HG03097 (cell line): ENCODE data around the gene TEX9.
"Not testable (repeated sequence)": the region's sequence is repeated elsewhere in the genome, so short reads cannot be mapped to it uniquely, and the experiment has no call there.

Experiments
- ATAC-seq: cut with Tn5 transposase; IDR thresholded peaks from one replicate; pipeline ENCODE4 v1.9.1; 2021; ENCODE audit not compliant: unreplicated experiment, low FRiP score

TEX9 gene

GRCh38 chr15:56365075-56365711, at the start of gene TEX9:
TEX9 (plus strand) TSS chr15:56365426; CDS start chr15:56365451, 25 bp downstream.
- ATAC-seq = peak; percentile 95

DNA sequence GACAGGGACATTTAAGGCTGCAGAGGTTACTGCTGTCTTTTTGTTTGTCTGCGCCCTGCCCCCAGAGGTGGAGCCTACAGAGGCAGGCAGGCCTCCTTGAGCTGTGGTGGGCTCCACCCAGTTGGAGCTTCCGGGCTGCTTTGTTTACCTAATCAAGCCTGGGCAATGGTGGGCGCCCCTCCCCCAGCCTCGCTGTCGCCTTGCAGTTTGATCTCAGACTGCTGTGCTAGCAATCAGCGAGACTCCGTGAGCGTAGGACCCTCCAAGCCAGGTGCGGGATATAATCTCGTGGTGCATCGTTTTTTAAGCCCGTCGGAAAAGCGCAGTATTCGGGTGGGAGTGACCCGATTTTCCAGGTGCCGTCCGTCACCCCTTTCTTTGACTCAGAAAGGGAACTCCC, 48.7 kb upstream of the TEX9 start:
- not testable (repeated sequence) for ATAC-seq

DNA sequence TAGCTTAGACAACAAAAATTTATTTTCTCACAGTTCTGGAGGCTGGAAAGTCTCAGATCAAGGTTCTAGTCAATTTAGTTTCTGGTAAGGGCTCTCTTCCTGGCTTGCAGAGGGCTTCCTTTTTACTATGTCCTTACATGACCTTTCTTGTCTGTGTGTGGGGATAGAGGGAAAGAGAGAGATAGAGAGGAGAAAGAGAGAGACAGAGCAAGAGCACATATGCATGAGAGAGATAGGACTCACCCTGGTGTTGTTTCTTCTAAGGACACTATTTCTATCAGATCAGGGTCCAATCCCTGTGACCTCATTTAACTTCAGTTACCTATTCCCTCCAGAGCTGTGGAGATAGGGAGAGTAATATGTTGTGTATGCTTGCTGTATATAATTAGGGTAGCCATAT, 44.9 kb upstream of the TEX9 start:
- no peak for ATAC-seq

GRCh38 chr15:56320861-56321260, 44.4 kb upstream of the TEX9 start:
- no peak for ATAC-seq

DNA sequence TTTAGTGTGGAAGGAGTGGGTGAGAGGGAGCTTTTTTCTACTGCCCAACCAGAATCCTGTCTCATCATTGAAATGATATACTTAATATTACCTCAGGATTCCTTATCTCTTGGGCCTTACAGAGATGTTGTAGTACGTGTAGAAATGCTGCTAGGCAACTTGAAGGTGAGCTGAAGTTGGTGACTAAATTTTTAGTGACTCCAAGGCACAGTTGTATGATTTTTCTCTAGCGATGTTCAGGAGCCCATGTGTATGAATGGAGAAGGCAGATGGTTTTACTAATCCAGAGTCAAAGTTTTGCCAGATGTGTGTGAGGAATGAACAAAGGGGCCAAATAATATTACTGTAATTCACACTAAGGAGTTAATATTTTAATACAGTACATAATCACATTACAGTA, 42.8 kb upstream of the TEX9 start:
- no peak for ATAC-seq

- ATAC-seq = no peak
Observed at GRCh38 chr15:56323435-56323834, 41.8 kb upstream of the TEX9 start.

DNA sequence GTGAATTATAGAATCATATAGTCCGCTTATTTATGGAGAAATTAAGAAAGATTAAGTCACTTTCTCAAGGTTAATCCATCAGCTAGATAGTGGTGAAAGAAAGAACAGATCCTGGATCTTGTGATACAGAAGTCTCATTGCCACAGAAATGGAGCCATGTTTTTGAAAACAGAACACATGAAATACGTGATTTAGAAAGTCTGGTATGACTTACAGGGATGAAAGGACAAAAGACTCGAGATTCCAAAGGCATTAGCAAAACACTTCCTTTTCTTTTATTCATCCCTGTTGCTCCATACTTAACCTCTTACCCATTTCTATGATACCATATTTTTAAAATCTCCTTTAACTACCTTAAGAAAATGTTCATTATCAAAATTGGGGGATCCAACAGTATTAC, 40.0 kb upstream of the TEX9 start:
- no peak for ATAC-seq

GRCh38 chr15:56327721-56328502, 37.3 kb upstream of the TEX9 start:
- no peak for ATAC-seq

- no peak for ATAC-seq
Observed at GRCh38 chr15:56337084-56337725, 28.0 kb upstream of the TEX9 start.

GRCh38 chr15:56339594-56339993, 25.6 kb upstream of the TEX9 start:
- ATAC-seq = no peak

DNA sequence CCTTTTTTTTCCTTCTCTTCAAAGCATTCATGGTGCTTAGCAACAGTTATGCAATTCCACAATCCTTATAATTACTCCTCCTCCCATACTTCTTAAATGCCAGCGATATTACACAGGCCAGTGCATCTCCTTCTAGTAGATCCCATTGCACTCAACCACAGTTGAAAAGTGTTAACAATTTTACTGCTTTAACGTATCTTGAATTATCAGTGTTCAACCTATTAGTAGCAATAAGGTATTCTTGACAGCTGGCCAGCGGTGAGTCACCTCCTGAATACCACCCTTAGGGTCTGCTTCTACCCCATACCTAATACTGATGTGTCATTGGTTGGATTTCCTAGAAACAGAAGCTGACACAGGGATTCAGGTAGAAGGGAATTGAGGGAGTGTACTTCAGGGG, 24.0 kb upstream of the TEX9 start:
- ATAC-seq = no peak

DNA sequence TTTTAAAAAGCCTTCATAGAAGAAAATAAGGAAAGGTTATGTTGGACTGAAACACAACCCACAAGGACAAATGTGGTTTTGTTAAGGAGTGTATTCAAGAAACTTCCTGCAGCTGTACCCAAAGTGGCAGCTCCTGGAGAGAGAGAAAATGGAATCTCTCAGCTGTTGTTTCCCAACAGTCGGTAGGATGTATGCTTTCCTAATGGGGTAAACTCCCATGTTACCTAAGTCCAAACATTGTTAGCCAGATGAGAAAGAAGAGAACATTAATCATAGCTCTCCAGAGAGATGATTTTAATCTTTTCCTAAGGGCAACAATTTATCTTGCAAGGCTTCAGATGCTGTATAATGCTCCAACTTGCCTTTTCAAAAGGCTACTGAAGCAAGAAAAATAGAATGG, 22.6 kb upstream of the TEX9 start:
- ATAC-seq = no peak

DNA sequence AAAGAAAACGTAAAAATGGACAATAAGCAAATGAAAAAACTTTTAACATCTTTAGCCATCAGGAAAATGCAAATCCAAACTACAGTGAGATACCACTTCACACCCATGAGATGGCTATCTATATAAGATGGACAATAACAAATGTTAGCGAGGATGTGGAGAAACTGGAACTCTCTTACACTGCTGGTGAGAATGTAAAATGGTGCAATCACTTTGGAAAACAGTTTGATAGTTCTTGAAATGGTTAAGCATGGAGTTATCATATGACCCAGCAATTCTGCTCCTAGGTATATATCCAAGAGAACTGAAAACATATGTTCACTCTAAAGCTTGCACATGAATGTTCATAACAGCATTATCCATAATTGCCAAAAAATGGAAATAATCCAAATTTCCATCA, 21.3 kb upstream of the TEX9 start:
- ATAC-seq = no peak

- ATAC-seq = no peak
Observed at GRCh38 chr15:56344336-56344735, 20.9 kb upstream of the TEX9 start.

DNA sequence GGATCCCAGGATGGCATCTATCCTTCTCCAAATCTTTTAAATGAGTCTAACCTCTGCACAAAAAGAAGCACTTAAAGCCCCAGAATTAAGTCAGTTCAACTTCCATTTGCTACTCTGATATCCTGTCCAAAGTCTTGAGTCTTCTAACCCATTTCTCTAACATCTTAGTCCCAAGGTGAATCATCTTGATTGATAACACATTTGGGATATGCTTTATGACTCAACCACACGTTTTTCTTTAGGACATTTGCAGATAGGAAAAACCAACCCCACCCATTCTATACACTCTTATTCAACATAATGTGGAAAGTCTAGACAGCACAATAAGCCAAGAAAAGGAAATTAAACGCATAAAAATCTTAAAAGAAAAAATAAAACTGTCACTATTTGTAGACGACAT, 18.8 kb upstream of the TEX9 start:
- ATAC-seq = no peak

DNA sequence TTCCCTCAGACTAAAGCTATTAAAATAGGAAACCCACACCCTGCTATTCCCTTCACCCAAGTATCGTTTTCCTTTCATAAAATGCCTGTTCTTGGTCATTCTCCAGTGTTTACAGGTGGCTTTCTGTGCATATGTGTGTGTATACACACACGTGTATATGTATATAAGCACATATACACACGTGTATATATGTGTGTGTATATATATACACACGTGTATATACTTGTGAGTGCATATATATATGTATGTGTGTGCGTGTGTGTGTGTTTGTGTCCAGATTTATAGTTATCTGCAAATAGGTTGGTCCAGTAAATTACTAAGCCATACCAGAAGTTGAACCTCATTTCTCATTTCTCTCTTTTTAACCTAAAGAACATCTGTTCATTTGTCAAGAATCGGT, 15.7 kb upstream of the TEX9 start:
- ATAC-seq = no peak

DNA sequence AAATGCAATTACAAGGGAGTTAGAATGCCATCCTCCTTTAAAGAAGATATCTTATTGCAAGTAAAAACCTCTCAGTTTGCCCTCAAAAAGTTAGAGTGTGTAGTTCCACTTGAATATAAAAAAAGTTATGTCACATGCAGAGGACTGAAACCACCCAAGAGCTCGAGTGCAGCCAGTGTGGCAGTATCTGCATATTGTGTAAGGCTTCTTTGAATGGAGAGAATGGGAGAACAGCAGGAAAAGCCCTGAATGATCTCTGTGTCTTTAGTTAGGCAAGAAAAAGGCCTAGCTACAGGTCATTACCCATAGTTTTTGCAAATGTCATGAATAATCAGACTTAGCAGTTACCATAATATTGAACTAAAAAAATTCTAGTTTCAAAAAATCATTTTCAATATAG, 13.9 kb upstream of the TEX9 start:
- no peak for ATAC-seq

DNA sequence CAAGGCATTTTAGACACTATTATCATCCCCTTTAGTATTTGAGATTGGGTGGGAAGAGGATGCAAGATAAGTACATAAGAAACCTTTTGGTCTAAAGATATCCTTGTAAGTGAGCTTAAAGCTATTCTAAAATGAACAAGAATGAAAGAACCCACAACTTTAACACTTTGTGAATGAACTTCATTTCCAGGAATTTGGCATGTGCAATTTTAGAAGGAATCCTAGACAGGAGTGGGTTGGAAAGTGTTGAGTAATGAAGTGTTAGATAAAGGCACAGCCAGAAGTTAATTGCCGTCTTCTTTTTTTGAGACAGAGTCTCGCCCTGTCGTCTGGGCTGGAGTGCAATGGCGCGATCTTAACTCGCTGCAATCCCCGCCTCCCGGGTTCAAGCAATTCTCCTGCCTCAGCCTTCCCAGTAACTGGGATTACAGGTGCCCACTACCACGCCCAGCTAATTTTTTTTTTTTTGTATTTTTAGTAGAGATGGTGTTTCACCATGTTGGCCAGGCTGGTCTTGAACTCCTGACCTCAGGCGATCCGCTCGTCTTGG, 13.2 kb upstream of the TEX9 start:
- ATAC-seq = no peak

- no peak for ATAC-seq
Observed at GRCh38 chr15:56353119-56353518, 12.1 kb upstream of the TEX9 start.

DNA sequence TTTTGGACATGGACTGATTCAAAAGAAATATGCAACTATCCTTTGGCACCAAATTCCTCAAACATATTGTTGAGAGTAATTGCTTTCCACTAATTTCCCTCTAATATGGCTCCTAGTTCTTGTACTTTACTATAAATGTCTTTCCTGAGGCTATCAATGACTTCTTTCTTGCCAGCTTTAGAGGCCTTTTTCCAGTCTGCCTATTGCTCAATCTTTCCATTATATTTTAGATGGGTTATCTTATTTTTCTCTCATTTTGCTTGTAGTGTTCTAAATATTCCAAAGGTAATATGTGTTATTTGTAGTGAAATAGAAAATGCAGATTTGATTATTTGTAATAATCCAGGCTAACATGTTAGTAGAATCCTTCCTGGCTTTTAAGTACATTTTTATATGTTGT, 11.5 kb upstream of the TEX9 start:
- ATAC-seq = no peak

GRCh38 chr15:56356616-56357015, 8.6 kb upstream of the TEX9 start:
- ATAC-seq = no peak

GRCh38 chr15:56358604-56359003, 6.6 kb upstream of the TEX9 start:
- ATAC-seq = no peak
